ENCODE data around the gene CLIC4. TPM values are rescaled to one million over a fixed set of nuclear protein-coding genes. Genes with fewer than 3 reads are reported as not detected.
"Not testable (repeated sequence)": the region's sequence is repeated elsewhere in the genome, so short reads cannot be mapped to it uniquely, and the experiment has no call there.

CLIC4 gene
- total RNA-seq, 2 donors from 2014 or later: 164 to 263 TPM

DNA sequence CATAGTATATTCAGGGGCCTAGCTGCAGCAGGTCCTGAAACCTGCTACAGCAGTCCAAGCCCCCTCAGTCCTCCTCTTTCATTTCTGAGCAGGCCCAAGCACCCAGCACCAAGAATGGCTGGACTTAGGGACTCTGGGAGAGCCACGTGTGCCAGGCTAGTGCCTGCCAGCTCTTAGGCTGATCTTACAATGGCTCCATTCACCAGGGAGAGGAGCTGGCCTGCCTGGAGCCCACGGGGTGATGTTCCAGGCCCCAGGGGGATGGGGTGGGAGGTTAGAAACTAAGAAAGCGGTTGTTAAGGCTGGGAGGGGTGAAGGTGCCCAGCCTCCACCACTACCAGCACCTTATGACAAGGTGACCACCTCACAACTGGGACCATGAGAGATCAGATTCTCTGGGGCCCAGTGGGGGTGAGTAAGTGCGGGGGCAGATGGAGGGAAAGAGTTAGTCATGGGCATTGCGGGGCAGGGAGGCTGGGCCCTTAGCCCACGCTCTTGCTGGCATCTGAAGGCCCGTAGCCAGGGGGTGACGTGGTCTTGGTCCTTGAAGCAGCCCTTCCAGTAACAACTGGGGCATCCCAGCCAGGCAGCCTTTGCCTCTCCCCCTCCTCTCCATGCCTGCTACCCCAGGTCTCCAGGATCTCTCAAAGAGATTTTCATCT, 30.3 kb upstream of the CLIC4 start:
- intact Hi-C loops (cut with DNase I): no loop called here
- ATAC-seq: peak in 1 of 2 donors; percentile 23
- DNase-seq: no peak

DNA sequence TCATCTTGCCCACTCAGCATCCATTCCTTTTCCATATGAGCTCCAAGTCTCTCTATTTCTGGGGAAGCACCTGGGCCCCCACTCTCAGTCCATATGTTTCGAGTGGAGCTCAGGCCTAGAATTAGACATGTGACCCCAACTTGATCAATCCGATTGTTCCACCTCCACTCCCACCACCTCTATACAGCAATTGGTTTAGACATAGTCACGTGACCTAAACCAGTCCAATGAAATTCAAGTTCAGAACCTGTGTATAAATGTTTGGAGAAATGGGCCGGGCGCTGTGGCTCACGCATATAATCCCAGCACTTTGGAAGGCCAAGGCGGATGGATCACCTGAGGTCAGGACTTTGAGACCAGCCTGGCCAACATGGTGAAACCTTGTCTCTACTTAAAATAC, 29.6 kb upstream of the CLIC4 start:
- intact Hi-C loops (cut with DNase I): no loop called here
- ATAC-seq: no peak

DNA sequence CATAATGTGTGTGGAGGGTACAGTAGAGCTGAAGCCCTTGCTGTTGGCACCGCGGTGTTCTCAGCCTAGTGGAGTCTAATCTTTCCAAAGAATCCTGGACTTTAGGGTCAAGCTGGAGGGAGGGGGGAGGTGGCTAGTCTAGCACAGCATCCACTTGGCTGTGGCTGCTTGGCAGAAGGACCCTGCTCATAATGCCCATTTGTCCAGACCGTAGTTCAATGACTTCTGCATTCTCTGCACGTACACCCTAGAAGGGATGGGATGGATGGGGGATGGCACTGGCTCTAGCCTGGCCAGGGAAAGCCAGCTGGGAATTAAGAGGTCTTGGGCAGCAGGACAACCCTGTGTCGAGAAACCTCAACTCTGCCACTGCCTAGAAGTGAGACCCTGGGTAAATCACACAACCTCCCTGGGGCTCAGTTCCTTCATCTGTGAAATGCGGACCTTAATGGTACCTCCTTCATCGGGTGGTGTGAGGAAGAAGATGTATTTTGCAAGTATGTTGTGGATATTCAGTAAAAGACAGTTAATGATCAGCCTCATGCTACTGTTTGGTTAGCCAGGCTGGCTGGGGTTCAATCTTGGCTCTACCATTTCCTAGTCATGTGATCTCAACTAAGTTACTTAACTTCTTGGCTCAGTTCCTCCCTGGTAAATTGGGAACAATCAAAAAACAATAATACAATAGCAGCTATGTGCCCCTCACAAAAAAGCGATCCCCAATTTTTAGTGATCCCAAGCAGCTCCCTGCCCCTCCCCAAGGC, 27.2 kb upstream of the CLIC4 start:
- intact Hi-C loops (cut with DNase I): no loop called here
- DNase-seq: no peak

More for the DNA sequence above, 29.6 kb upstream of the CLIC4 start:
- DNase-seq: no peak

DNA sequence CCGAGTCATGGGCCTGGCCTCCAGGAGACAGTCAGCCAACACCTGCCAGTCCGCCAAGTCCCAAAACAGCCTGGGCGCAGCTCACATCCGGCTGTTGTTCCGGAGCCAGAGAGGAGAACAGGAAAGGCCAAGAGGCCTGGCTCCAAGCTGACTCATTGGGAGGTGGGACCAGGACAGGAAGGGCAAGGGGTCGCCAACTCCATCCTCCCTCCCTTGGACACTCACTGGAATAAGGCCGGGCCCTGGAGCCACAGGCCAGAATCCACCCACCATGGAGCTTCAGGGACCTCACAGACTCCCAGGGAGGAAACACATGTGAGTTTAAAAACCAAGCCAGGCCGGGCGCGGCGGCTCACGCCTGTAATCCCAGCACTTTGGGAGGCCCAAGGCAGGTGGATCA, 25.1 kb upstream of the CLIC4 start:
- intact Hi-C loops (cut with DNase I): loop anchor here in 1 of 2 donors (1.0 kb wide), 1 partner anchor 25 kb away; no protein-coding TSS in a partner anchor
- DNase-seq: peak; percentile 95
- peak; percentile 93 to 95 for ATAC-seq

More for the DNA sequence above, 27.2 kb upstream of the CLIC4 start:
- no peak for ATAC-seq

DNA sequence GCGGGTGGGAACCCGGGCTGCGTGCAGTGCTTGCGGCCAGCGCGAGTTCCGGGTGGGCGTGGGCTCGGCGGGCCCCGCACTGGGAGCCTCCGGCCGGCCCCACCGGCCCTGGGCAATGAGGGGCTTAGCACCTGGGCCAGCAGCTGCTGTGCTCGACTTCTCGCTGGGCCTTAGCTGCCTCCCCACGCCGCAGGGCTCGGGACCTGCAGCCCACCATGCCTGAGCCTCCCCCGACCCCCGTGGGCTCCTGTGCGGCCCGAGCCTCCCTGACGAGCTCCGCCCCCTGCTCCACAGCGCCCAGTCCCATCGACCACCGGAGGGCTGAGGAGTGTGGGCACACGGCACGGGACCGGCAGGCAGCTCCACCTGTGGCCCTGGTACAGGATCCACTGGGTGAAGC, 23.7 kb upstream of the CLIC4 start:
- intact Hi-C loops (cut with DNase I): no loop called here
- ATAC-seq (no peak), DNase-seq (no peak)

DNA sequence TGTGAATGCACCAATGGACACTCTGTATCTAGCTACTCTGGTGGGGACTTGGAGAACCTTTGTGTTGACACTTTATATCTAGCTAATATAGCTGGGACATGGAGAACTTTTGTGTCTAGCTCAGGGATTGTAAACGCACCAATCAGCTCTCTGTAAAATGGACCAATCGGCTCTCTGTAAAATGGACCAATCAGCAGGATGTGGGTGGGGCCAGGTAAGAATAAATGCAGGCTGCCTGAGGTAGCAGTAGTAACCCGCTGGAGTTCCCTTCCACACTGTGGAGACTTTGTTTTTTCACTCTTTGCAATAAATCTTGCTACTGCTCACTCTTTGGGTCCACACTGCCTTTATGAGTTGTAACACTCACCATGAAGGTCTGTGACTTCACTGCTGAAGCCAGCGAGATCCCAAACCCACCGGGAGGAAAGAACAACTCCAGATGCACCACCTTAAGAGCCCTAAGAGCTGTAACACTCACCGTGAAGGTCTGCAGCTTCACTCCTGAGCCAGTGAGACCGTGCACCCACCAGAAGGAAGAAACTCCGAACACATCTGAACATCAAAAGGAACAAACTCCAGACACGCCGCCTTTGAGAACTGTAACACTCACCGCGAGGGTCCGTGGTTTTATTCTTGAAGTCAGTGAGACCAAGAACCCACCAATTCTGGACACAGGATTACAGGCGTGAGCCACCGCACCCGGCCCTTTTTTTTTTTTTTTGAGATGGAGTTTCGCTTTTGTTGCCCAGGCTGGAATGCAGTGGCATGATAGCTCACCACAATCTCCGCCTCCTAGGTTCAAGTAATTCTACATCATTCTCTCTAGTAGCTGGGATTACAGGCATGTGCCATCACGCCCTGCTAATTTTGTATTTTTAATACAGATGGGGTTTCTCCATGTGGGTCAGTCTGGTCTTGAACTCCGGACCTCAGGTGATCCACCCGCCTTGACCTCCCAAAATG, 22.9 kb upstream of the CLIC4 start:
- intact Hi-C loops (cut with DNase I); DNase-seq; ATAC-seq: not testable (repeated sequence)

DNA sequence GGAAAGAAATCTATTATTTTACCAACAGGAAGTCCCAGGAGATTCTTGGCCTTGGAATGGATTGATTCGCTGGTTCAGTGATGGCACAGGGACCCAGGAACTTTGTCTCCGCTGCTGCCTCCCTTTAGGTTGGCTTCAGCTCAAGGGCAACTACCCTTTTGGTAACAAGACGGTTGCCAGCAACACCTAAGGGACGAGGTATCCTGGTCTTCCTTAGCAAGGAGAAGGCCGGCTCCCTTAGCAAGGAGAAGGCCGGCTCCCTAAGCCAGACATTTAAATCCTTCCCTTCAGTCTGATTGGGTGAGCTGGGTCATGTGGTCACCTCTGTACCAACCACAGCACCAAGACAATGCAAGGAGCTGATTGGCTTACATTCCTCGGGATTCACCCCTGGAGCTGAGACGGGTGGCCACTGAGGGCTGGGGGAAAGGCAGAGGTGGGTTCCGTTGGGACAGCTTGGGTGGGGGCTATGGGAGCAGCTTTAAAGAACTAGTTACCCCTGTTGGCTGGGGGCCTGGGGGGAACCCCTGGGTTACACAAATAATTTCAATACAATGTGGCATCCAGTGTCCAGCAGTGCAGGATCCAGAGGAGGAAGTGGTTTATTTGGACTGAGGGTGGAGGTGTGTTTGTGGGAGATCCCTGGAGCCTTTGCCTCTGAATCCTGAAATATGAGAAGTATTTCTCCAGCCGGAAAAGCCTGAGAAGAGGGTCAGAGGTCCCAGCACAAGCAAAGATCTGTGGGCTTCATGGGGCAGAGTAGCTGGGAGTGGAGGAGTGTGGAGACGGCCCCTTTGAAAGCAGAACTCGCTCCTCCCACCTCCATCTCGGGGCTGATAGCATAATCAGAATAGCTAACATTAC, 20.7 kb upstream of the CLIC4 start:
- DNase-seq (peak; percentile 72), ATAC-seq (peak; percentile 13 to 24)
- intact Hi-C loops (cut with DNase I): no loop called here

DNA sequence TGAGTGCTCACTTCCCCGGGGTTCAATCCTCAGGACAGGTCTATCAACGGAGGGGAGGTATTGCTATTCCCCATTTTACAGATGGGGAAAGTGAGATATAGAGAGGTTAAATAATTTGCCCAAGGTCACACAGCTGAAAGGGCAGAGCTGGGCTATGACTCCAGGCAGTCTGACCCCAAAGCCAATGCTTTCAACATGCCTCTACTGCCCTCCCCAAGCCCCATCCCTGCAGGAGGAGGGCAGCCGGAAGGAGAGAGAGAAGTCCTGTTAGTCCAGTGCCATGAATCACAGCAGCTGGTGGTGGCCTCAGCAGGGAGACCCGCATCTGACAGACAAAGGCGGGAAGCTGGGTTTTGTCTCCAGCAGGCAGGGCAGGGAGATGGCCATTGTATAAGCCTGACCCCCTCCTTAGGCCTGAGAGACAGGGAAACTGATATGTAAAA, 20.0 kb upstream of the CLIC4 start:
- ATAC-seq (peak in 1 of 2 donors; percentile 20), DNase-seq (no peak)
- intact Hi-C loops (cut with DNase I): no loop called here

DNA sequence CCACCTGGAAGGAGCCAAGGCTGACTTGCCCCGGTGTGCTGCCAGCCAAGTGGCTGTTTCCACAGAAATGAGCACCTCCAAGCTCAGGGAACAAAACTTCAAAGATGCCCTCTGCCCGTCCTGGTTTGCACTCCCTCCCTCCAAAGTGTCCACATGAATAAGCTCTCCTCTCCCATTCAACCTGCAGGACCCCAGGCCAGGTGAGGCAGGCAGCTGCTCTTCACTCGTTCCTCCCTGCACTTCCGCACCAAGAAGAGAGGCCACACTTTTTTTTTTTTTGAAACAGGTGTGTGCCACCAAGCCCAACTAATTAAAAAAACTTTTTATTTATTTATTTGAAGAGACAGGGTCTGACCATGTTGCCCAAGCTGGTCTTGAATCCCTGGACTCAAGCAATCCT, 18.5 kb upstream of the CLIC4 start:
- ATAC-seq (no peak), DNase-seq (no peak)
- intact Hi-C loops (cut with DNase I): no loop called here

DNA sequence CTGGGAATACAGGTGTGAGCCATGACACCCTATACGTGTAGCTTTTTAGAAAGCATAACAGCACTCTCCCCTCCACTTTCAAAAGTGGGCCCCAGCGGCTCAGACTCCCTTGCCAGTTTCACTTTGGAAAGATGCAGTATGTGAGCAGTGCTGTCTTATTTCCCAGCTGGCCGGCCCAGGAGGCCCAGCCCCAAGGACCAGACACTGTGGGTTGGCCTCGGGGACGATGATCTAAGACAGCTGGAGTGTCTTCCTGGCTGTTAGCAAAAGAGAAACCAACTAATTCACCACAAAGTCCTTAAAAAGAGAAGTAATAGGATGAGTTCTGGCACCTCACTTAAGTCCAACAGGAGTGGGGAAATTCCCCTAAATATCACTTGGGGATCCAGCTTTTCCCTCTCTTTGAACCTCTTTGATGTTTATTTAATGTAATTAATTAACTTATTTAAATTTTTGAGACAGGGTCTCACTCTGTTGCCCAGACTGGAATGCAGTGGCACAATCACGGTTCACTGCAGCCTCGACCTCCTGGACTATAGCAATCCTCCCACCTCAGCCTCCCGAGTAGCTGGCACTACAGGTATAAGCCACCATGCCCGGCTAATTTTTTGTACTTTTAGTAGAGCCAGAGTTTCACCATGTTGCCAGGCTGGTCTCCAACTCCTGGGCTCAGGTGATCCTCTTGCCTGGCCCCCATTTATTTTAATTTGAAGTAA, 17.6 kb upstream of the CLIC4 start:
- peak; percentile 77 for DNase-seq
- intact Hi-C loops (cut with DNase I): no loop called here
- peak; percentile 77 to 86 for ATAC-seq

DNA sequence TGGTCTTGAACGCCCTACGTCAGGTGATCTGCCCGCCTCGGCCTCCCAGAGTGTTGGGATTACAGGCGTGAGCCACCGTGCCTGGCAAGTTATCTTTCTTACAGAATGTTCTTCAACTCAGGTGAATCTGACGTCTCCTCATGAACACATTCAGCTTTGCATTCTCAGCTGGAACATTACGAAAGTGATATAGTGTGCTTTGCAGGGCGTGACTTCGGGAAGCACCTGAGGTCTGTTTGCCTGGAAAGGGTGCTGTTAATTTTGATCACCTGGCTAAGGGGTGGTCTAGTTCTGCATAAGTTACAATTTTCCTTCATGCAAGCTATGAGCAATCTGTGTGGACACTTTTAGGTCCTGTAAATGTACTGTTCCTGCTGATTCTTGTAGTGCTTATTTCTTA, 16.3 kb upstream of the CLIC4 start:
- no peak for ATAC-seq
- no peak for DNase-seq
- intact Hi-C loops (cut with DNase I): no loop called here

DNA sequence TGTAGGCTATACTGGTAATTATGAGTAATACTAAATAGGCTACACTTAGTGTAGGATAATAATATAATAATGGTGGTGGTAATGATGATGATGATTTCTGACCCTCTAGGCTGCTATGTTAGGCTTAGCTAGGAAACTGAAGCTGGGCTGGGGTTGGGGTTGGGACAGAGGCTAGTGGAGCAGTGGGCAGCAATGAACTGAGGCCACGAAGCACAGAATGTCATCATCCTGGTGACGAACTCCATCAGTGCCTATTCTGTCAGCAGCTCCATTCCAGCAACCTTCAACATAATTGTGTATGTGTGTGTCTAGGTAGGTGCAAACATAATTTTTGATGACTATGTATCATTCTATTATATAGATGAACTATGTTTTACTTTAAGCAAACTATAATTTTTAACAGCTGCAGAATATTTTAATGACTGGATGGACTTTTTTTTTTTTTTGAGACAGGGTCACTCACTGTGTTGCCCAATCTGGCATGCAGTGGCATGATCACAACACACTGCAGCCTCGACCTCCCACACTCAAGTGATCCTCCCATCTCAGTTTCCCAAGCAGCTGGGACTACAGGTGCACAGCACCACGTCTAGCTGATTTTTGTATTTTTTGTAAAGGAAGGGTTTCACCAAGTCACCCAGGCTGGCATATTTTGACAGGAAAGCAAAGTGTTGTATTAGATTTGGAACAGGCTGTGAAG, 12.9 kb upstream of the CLIC4 start:
- intact Hi-C loops (cut with DNase I): no loop called here
- DNase-seq (no peak), ATAC-seq (no peak)

DNA sequence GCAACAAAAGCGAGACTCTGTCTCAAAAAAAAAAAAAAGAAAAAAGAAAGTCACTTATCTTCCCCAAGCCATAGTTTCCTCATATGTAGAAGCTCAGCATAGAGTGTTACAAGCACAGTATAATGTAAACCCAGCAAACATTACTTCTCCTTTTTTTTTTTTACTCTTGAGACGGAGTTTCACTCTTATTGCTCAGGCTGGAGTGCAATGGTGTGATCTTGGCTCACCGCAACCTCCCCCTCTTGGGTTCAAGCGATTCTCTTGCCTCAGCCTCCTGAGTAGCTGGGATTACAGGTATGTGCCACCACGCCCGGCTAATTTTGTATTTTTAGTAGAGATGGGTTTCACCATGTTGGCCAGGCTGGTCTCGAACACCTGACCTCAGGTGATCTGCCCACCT, 11.9 kb upstream of the CLIC4 start:
- intact Hi-C loops (cut with DNase I); DNase-seq: not testable (repeated sequence)
- peak in 1 of 2 donors; percentile 27 for ATAC-seq

DNA sequence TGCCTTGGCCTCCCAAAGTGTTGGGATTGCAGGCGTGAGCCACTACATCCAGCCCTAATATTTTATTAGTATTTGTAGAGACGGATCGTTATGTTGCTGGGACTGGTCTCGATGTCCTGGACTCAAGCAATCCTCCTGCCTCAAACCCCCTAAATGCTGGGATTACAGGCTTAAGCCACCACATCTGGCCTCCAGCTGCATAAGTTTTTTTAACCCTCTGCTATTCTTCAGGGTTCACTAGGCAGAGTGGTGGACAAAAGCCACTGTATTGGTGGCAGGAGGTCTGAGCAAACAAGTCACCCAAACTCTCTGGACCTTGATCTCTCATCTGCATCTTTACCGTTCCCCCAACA, 10.1 kb upstream of the CLIC4 start:
- ATAC-seq: no peak
- no peak for DNase-seq
- intact Hi-C loops (cut with DNase I): no loop called here

DNA sequence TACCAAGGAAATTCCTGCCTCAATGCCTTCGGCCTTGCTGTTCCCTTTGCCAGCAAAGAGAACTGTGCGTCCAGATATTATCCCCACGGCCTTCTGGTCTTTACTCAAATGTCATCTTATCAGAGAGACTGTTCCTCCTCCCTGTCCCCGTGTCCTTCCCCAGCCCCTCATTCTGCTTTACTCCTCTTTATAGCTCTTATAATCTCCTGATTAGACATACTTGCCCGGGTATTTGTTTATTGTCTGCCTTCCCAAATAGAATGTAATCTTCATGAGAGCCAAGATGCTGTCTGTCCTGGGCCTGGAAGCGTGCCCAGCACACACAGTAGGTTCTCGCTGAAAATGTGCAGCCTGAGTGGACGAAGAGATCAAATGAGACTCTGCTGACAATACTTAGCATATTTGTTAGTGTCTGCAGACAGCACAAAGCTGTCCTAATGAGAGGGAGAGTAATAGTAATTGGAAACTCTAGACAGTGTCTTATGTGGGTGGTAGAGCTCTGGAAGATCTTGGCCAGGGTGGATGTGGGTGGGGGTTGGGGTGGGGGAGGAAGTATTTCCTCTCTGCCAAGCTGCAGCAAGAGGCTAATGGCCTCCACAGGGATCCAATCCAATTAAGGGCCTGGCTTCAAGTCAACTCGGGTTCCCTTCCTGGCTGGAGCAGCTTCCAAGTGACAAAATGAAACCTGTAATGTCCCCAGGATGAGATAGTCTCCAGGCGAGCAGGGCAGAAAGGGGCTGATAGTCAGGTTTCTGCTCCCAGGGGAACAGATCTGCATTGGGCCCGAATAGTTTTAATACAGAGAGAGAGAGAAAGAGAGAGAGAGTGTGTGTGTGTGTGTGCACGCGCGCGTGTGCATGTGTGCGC, 9.5 kb upstream of the CLIC4 start:
- intact Hi-C loops (cut with DNase I): no loop called here
- ATAC-seq (peak; percentile 89), DNase-seq (peak; percentile 47)

DNA sequence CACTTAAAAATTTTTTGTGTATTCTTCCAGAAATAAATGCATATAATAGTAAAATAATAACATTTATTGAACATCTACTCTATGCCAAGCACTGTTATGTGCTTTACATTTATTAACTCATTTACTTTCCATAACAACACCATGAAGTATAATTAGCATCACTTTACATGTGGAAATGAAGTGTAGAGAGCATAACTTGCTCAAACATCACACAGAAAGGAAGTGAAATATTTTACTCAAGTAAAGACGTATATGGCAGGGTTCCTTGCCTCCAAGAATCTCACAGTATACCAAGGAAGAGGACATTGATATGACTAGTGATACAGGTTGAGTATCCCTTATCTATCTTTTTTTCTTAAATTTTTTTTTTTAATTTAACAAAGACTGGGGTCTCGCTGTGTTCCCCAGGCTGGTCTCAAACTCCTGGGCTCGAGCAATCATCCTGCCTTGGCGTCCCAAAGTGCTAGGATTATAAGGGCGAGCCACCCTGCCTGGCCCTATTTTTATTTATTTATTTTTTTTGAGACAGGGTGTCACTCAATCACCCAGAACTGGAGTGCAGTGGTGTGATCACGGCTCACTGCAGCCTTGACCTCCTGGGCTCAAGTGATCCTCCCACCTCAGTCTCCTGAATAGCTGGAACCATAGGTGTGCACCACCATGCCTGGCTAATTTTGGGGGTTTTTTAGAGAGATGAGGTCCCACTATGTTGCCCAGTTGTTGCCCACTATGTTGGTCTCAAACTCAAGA, 7.7 kb upstream of the CLIC4 start:
- ATAC-seq (no peak), DNase-seq (no peak)
- intact Hi-C loops (cut with DNase I): no loop called here

Measured in left cardiac atrium (tissue), 4 donors.